SK-N-SH (cell line): Measurements from ENCODE around the gene GNA14. TPM values are rescaled to one million over a fixed set of nuclear protein-coding genes. Genes with fewer than 3 reads are reported as not detected.

Source experiments
- CTCF ChIA-PET: fragments of 300-600, 350-600 bp; formaldehyde crosslinking; extraction: SDS; loops from one replicate; lab custom pipeline; 2021; lab: Yijun Ruan, JAX
- POLR2A ChIA-PET: fragments of 350-600 bp; sonication (Branson Sonifier 250); formaldehyde crosslinking; extraction: SDS; loops from one replicate; lab custom pipeline; 2020; ENCODE audit warnings: antibody characterized with exemption, inconsistent platforms; lab: Yijun Ruan, JAX
- DNase-seq: peaks from one replicate; pipeline ENCODE4 v3.0.0; 2012
- H2AFZ ChIP-seq: fragments of 200-600 bp; sonication (generic); 2 replicates; pipeline ENCODE4 v1.8.1; 2016; ENCODE audit warnings: antibody characterized with exemption, mild to moderate bottlenecking, low read depth
- H3F3A ChIP-seq: fragments of 200-600 bp; sonication (generic); replicated peaks from 2 replicates; pipeline ENCODE3; 2016; ENCODE audit warnings: antibody characterized with exemption, mild to moderate bottlenecking; ENCODE audit not compliant: insufficient read depth
- H3K27ac ChIP-seq, 2 experiments: fragments of 200-500 bp in 1 of 2; fragments of 200-600 bp in 1 of 2; sonication (Bioruptor generic) in 1 of 2; sonication (generic), shearing (Covaris generic) in 1 of 2; 2 replicates each; pipeline versions ENCODE4 v1.5.1 to v1.6.1; 2014 to 2016; ENCODE audit warnings: low read depth in 2 of 2, inconsistent platforms in 1 of 2, low read length in 1 of 2, mild to moderate bottlenecking in 1 of 2, mixed read lengths in 1 of 2
- H3K27me3 ChIP-seq: fragments of 200-600 bp; sonication (generic), shearing (Covaris generic); 2 replicates; pipeline ENCODE4 v1.6.1; 2016; ENCODE audit warnings: mixed run types; ENCODE audit not compliant: insufficient read depth
- H3K36me3 ChIP-seq, 2 experiments: fragments of 200-500 bp in 1 of 2; fragments of 200-600 bp in 1 of 2; sonication (Bioruptor generic) in 1 of 2; sonication (generic) in 1 of 2; replicated peaks in 1 of 2; 2 replicates each; pipeline versions ENCODE3 to v1.5.1; 2014 to 2016; ENCODE audit warnings: low read length in 1 of 2, mild to moderate bottlenecking in 1 of 2; ENCODE audit not compliant: insufficient read depth in 2 of 2, control insufficient read depth in 1 of 2
- H3K4me1 ChIP-seq, 2 experiments: fragments of 200-500 bp in 1 of 2; fragments of 200-600 bp in 1 of 2; sonication (Bioruptor generic) in 1 of 2; sonication (generic), shearing (Covaris generic) in 1 of 2; 2 replicates each; pipeline versions ENCODE4 v1.5.1 to v1.6.1; 2014 to 2016; ENCODE audit warnings: low read depth in 1 of 2, low read length in 1 of 2, mixed run types in 1 of 2; ENCODE audit not compliant: insufficient read depth in 2 of 2, control insufficient read depth in 1 of 2
- H3K4me2 ChIP-seq: fragments of 200-600 bp; sonication (generic), shearing (Covaris generic); 2 replicates; pipeline ENCODE4 v1.6.1; 2017; ENCODE audit warnings: mixed run types
- H3K4me3 ChIP-seq, 2 experiments: fragments of 200-500 bp in 1 of 2; fragments of 200-600 bp in 1 of 2; sonication (Bioruptor generic) in 1 of 2; sonication (generic), shearing (Covaris generic) in 1 of 2; 2 replicates each; pipeline versions ENCODE4 v1.5.1 to v1.8.1; 2014 to 2016; ENCODE audit warnings: low read depth in 2 of 2, inconsistent platforms in 1 of 2, low read length in 1 of 2, mild to moderate bottlenecking in 1 of 2, mixed read lengths in 1 of 2, moderate library complexity in 1 of 2
- H3K79me2 ChIP-seq: fragments of 200-600 bp; sonication (generic); 2 replicates; pipeline ENCODE4 v1.8.1; 2017; ENCODE audit warnings: mild to moderate bottlenecking; ENCODE audit not compliant: insufficient read depth
- H3K9ac ChIP-seq: fragments of 200-600 bp; sonication (generic); 2 replicates; pipeline ENCODE4 v1.6.1; 2017; ENCODE audit warnings: mixed run types
- H3K9me2 ChIP-seq: fragments of 200-600 bp; sonication (generic); 2 replicates; pipeline ENCODE4 v1.6.1; 2017; ENCODE audit warnings: mixed run types
- H3K9me3 ChIP-seq: fragments of 200-600 bp; sonication (generic); 2 replicates; pipeline ENCODE4 v1.6.1; 2017; ENCODE audit warnings: mixed run types, mild to moderate bottlenecking, moderate library complexity
- H4K20me1 ChIP-seq: fragments of 200-600 bp; sonication (generic); 2 replicates; pipeline ENCODE4 v1.6.1; 2017; ENCODE audit warnings: mild to moderate bottlenecking, mixed run types; ENCODE audit not compliant: insufficient read depth
- CHD2 ChIP-seq: fragments of 150-350 bp; IDR thresholded peaks from 2 replicates; pipeline ENCODE4 v1.6.1; 2018; ENCODE audit warnings: low read length; ENCODE audit not compliant: partially characterized antibody
- GABPA ChIP-seq: IDR thresholded peaks from 2 replicates; pipeline ENCODE4 v1.4.0; 2012; ENCODE audit warnings: low read depth, mild to moderate bottlenecking
- MEF2A ChIP-seq: IDR thresholded peaks from 2 replicates; pipeline ENCODE4 v1.4.0; 2012; ENCODE audit warnings: low read depth, borderline replicate concordance
- NRF1 ChIP-seq: IDR thresholded peaks from 2 replicates; pipeline ENCODE4 v1.6.1; 2012; ENCODE audit warnings: low read depth, mild to moderate bottlenecking, low read length
- RCOR1 ChIP-seq: fragments of 150-350 bp; IDR thresholded peaks from 2 replicates; pipeline ENCODE4 v1.6.1; 2017; ENCODE audit warnings: antibody characterized with exemption, low read length
- RFX5 ChIP-seq: IDR thresholded peaks from 2 replicates; pipeline ENCODE4 v1.6.1; 2012; ENCODE audit warnings: mild to moderate bottlenecking, improper control_type of control experiment, low read length
- SIN3A ChIP-seq: IDR thresholded peaks from 2 replicates; pipeline ENCODE4 v1.6.1; 2012; ENCODE audit warnings: low read depth, mild to moderate bottlenecking, low read length, moderate library complexity, borderline replicate concordance
- TAF1 ChIP-seq: IDR thresholded peaks from 2 replicates; pipeline ENCODE4 v1.6.1; 2012; ENCODE audit warnings: low read depth, mild to moderate bottlenecking, low read length, moderate library complexity, borderline replicate concordance
- TCF12 ChIP-seq: IDR thresholded peaks from 2 replicates; pipeline ENCODE4 v1.4.0; 2012
- TEAD4 ChIP-seq: IDR thresholded peaks from 2 replicates; pipeline ENCODE4 v1.4.0; 2012; ENCODE audit warnings: mild to moderate bottlenecking, borderline replicate concordance; ENCODE audit not compliant: insufficient read depth
- YY1 ChIP-seq: IDR thresholded peaks from 2 replicates; pipeline ENCODE4 v1.4.0; 2012; ENCODE audit warnings: low read depth, mild to moderate bottlenecking
- WGBS: methylation state at CpG from one replicate; pipeline ENCODE4 v1.1.6; 2017; ENCODE audit warnings: low lambda C conversion rate; 5-methylcytosine and 5-hydroxymethylcytosine counted together
- polyA plus RNA-seq, 3 experiments: library from polyadenylated mRNA; depleted of rRNA; stranded (reverse); fragments of >200 nt; gene quantifications; 2 replicates each; pipeline ENCODE4 v1.2.3, GENCODE V29; 2012
- TF ChIP-seq, protein P1 (sequence below): IDR thresholded peaks from 2 replicates; pipeline ENCODE4 v1.4.0; 2012; ENCODE audit warnings: low read depth, borderline replicate concordance
- TF ChIP-seq, protein P2 (sequence below): fragments of 150-350 bp; IDR thresholded peaks from 2 replicates; pipeline ENCODE4 v1.6.1; 2017; ENCODE audit warnings: antibody characterized with exemption, low read length, low read depth, borderline replicate concordance
- TF ChIP-seq, protein P3 (sequence below): IDR thresholded peaks from 2 replicates; pipeline ENCODE4 v1.6.1; 2012; ENCODE audit warnings: mild to moderate bottlenecking, low read depth, low read length, moderate library complexity
- TF ChIP-seq, protein P4 (sequence below): fragments of 200-600 bp; sonication (generic); IDR thresholded peaks from 2 replicates; pipeline ENCODE4 v1.6.1; 2017; ENCODE audit warnings: antibody characterized with exemption, mild to moderate bottlenecking, moderate library complexity

GNA14 gene
- polyA plus RNA-seq, 1 of the 3 experiments (the other 2 are of a cell fraction) = 0.15 TPM

DNA sequence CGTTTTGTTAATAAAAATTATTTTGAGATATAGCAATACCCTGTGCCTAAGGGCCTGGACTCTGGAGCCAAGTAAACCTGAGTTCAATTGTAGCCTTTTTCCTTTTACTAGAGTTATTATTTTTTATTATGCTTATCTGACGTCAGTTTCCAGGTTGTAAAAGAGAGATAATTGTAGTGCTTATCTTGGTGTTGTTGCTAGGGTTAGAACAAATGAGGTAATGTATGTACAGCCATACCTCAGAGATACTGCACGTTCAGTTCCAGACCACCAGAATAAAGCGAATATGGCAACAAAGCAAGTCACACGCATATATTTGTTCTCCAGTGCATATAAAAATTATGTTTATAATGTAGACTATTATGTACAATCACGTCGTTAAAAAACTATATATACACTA lies 255.8 kb downstream of the GNA14 start (continued):
- TF ChIP-seq, protein P1, sequence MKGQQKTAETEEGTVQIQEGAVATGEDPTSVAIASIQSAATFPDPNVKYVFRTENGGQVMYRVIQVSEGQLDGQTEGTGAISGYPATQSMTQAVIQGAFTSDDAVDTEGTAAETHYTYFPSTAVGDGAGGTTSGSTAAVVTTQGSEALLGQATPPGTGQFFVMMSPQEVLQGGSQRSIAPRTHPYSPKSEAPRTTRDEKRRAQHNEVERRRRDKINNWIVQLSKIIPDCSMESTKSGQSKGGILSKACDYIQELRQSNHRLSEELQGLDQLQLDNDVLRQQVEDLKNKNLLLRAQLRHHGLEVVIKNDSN = no peak
- TF ChIP-seq RCOR1 (no peak), TEAD4 (no peak), YY1 (no peak), RFX5 (no peak), SIN3A (no peak)

DNA sequence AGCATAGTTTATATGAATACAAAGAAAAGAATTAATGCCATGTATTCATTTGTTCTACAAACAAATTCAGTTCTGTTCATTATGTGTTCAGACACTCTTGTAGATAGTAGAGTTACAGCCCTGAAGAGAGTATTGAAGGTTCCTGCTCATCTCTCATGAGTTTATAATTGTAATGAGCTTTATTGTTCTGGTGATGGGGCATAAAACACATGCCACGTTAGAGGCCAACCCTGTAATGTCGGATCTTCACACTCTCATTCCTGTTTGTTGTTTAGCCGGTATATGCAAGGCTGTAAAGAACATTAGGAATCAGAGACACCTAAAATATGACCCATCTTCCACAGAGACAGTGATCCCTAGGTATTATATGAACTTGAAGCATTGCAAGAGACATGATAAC lies 256.3 kb downstream of the GNA14 start:
- 100% methylated on average over 3 of the region's 3 CpGs for WGBS
- H3K4me2 ChIP-seq = no peak overlapping the region
- no peaks in the 10 kb centered on the region for H3K4me1 ChIP-seq
- POLR2A ChIA-PET = no interaction called here
- TF ChIP-seq, protein P2, sequence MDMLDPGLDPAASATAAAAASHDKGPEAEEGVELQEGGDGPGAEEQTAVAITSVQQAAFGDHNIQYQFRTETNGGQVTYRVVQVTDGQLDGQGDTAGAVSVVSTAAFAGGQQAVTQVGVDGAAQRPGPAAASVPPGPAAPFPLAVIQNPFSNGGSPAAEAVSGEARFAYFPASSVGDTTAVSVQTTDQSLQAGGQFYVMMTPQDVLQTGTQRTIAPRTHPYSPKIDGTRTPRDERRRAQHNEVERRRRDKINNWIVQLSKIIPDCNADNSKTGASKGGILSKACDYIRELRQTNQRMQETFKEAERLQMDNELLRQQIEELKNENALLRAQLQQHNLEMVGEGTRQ = no peak
- TF ChIP-seq, protein P3, sequence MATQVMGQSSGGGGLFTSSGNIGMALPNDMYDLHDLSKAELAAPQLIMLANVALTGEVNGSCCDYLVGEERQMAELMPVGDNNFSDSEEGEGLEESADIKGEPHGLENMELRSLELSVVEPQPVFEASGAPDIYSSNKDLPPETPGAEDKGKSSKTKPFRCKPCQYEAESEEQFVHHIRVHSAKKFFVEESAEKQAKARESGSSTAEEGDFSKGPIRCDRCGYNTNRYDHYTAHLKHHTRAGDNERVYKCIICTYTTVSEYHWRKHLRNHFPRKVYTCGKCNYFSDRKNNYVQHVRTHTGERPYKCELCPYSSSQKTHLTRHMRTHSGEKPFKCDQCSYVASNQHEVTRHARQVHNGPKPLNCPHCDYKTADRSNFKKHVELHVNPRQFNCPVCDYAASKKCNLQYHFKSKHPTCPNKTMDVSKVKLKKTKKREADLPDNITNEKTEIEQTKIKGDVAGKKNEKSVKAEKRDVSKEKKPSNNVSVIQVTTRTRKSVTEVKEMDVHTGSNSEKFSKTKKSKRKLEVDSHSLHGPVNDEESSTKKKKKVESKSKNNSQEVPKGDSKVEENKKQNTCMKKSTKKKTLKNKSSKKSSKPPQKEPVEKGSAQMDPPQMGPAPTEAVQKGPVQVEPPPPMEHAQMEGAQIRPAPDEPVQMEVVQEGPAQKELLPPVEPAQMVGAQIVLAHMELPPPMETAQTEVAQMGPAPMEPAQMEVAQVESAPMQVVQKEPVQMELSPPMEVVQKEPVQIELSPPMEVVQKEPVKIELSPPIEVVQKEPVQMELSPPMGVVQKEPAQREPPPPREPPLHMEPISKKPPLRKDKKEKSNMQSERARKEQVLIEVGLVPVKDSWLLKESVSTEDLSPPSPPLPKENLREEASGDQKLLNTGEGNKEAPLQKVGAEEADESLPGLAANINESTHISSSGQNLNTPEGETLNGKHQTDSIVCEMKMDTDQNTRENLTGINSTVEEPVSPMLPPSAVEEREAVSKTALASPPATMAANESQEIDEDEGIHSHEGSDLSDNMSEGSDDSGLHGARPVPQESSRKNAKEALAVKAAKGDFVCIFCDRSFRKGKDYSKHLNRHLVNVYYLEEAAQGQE = no peak
- TF ChIP-seq, protein P4, sequence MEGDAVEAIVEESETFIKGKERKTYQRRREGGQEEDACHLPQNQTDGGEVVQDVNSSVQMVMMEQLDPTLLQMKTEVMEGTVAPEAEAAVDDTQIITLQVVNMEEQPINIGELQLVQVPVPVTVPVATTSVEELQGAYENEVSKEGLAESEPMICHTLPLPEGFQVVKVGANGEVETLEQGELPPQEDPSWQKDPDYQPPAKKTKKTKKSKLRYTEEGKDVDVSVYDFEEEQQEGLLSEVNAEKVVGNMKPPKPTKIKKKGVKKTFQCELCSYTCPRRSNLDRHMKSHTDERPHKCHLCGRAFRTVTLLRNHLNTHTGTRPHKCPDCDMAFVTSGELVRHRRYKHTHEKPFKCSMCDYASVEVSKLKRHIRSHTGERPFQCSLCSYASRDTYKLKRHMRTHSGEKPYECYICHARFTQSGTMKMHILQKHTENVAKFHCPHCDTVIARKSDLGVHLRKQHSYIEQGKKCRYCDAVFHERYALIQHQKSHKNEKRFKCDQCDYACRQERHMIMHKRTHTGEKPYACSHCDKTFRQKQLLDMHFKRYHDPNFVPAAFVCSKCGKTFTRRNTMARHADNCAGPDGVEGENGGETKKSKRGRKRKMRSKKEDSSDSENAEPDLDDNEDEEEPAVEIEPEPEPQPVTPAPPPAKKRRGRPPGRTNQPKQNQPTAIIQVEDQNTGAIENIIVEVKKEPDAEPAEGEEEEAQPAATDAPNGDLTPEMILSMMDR = no peak
- no peak for TF ChIP-seq TAF1
- TF ChIP-seq TCF12 = no peak
- no peak for TF ChIP-seq SIN3A
- no peak for TF ChIP-seq CHD2
- TF ChIP-seq MEF2A = no peak
- TF ChIP-seq RCOR1 = no peak
- TF ChIP-seq GABPA = no peak
- TF ChIP-seq NRF1 = no peak
- CTCF ChIA-PET = no interaction called here
- H3K27me3 ChIP-seq = no peaks in the 10 kb centered on the region
- H3F3A ChIP-seq = no peaks in the 10 kb centered on the region
- H2AFZ ChIP-seq = no peak overlapping the region
- H3K79me2 ChIP-seq = no peaks in the 10 kb centered on the region
- DNase-seq = no peak
- no peaks in the 10 kb centered on the region for H3K9me2 ChIP-seq
- no peak overlapping the region for H3K9ac ChIP-seq
- H3K27ac ChIP-seq = no peak overlapping the region
- peaks cover 13 to 16% of the 10 kb centered on the region in 2 experiments for H3K36me3 ChIP-seq
- H3K4me3 ChIP-seq = no peak overlapping the region
- H4K20me1 ChIP-seq = no peaks in the 10 kb centered on the region
- no peaks in the 10 kb centered on the region for H3K9me3 ChIP-seq
